ELF-1 (cell line): Measurements from ENCODE around the gene OR7D2.
A peak's percentile ranks its signal among the peaks of the same experiment; 100 is the strongest.
"Not testable (repeated sequence)": the region's sequence is repeated elsewhere in the genome, so short reads cannot be mapped to it uniquely, and the experiment has no call there.

Experiments
- DNase-seq: peaks from one replicate; pipeline ENCODE4 v3.0.0-alpha.2; 2016; ENCODE audit warnings: low read depth, low spot score

The OR7D2 gene

GRCh38 chr19:9178901-9179300, at the start of gene OR7D2:
TSS of gene OR7D2 (plus strand) at chr19:9178979. CDS start at chr19:9185782, 6,803 bp downstream.
- DNase-seq: no peak

- no peak for DNase-seq
Measured at GRCh38 chr19:9130965-9131364, 47.8 kb upstream of the OR7D2 start.

DNA sequence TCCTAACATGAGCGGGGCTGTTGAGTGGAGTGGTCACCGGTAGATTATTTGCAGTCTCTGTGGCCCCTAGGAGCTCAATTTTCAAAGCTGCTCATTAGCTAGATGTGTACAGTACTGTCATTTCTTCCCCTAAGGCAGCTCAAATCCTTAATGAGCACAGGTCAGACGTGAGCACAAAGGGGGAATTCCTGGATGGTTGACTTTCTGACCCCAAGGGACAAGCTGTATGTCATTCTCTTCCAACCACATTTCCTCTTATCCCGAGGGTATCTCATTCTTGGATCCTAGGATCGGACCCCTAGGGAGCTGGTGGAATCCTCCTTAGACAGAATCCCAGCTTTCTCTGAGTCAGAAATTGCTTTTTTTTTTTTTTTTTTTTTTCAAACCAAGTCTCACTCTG, 46.4 kb upstream of the OR7D2 start:
- peak; percentile 19 for DNase-seq

- no peak for DNase-seq
Measured at GRCh38 chr19:9139609-9140158, 39.1 kb upstream of the OR7D2 start.

DNA sequence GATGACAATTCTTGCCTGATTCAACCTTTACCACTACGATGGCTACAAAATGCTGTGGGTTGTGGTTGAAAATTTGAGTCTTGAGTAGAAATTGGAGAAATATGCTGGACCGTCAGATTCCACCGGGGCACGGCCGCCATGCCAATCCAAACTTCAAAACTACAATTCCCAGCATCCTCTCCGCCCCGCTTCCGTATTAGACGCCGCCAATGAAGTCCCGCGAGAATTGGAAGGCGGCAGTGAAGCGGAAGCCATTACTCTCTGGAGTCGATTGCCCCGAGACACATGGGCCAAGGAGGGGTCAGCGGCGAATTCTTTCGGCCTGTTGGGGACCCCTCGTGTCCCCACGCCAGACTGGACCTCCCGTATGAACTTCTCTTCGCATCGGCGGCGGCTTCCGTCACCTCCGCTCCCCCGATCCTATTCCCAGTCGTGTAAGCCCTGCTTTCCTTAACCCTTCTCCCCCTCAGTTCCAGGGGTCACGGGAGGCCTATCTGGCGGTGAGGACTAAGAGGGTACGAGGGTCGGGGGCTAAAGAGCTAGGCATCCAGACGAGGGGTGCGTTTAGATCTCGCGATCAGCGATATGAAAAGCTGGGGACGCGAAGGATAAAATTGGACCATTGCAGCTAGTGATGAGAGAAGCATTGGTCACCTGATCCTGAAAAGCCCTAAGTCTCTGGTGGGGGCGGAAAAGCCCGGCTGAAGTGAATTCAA, 38.5 kb upstream of the OR7D2 start, which contains the start of gene ZNF317:
Gene ZNF317, plus strand, starts transcription at position 239 of the 716 bp plus-strand sequence. CDS start 15,620 bp downstream, outside the sequence.
- DNase-seq: peak; percentile 91

- DNase-seq: no peak
Measured at GRCh38 chr19:9144920-9145319, 33.9 kb upstream of the OR7D2 start.

DNA sequence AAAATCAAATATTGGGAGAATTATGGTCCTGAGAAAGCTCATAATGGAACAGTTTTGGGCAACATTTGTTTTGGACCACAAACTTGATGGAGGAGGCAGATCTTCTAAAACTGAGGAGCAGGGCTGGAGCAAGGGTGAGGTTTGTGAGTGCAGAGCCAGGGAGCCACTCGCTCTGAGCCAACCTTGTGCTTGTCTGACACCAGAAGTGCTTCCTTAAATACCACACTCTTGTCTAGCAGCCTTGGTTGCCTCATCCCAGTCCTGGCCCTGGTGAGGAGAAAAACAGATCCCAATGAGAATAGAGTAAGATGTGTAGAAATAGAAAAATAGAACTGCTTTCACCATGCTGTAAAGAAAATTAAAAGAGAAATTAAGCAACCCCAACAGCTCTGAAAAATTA, 31.9 kb upstream of the OR7D2 start:
- DNase-seq: no peak

DNA sequence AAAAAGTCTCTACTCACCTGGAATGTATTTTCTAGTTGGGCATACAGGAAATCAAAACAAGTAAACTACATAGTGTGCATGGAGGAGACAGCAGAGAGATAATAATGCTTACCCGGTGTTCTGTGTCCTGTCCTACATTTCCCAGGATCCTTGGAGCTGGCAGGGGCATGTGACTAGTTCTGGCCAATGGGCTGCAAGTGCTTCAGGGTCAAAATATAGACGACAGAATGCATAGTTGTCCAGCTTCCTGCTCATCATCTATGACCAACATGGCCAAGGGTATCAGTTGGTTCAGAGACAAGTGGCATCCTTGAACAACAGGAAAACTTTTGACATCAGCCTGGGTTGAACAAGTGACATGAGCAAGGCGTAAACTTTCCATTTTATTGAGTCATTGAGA, 30.1 kb upstream of the OR7D2 start:
- DNase-seq: no peak

DNA sequence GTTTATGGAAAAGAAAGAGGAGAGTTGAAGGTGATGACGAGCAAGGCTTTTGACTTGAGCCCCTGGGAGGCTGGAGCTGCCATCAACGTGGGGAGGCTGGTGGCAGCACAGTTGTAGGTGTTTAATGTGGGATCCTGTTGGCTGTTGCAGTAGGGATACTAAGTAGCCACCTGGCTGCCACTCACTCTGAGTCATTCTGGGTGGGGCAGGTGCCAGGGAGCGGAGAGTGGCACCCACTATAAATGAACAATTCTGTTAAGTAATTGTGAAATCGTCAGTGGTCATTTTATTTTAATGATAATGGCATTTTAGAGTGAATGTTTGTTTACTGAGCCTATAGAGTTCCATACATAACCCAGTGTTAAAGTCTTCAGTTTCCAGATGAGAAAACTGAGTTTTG, 28.8 kb upstream of the OR7D2 start:
- no peak for DNase-seq

GRCh38 chr19:9150650-9151049, 28.1 kb upstream of the OR7D2 start:
- DNase-seq: no peak

DNA sequence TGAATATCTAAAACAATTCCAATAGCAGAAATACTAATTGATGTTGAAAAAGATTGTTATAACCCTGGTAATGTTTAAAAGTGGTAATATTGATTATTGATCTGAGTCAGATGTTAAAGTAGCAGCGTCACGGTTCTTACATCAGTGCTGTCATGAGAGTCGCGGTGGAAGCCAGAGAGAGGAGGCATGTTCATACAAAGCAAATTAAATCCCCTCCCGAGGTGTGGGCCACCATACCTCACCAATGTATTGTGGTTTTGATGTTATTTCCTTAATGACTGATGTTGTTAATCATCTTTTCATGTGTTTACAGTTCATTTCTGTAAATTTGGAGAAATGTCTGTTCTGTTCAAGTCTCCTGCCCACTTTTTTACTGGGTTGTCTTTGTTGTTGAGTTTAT, 27.4 kb upstream of the OR7D2 start:
- no peak for DNase-seq

- no peak for DNase-seq
Measured at GRCh38 chr19:9155591-9155990, 23.2 kb upstream of the OR7D2 start.

DNA sequence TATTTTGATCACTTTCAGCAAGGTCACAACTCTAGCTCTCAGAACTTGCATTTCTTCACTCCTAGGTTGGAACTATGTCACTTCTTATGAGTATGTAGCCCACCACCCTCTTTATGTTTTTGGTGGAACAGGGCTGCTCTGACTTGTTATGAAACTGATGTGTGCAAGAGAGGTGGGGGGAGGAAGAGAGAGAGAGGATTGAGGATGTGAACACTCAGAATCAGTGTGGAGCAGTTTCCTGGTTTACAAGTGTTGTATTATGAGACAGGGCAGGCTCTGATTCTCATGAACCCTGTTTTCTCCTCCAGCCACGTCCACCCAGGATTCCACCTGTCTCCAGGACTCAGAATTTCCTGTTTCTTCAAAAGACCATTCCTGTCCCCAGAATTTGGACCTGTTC, 22.5 kb upstream of the OR7D2 start:
- DNase-seq: no peak

DNA sequence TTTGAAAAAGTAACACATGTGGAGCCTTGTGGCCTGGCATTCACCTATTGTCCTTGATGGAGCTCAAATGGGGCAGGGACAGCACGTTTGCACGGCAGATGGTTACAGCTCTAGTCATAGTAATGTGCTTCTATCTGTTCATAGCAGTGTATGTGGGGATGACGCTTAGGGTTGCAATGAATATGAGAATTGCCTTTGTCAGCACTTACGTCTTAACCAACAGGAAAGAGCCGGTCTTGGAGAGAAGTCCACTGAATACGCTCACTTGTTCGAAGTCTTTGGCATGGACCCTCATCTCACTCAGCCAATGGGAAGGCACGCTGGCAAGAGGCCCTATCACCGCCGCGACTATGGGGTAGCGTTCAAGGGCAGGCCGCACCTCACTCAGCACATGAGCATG, 18.9 kb upstream of the OR7D2 start:
- DNase-seq: no peak

GRCh38 chr19:9161427-9161826, 17.4 kb upstream of the OR7D2 start:
- DNase-seq: no peak

DNA sequence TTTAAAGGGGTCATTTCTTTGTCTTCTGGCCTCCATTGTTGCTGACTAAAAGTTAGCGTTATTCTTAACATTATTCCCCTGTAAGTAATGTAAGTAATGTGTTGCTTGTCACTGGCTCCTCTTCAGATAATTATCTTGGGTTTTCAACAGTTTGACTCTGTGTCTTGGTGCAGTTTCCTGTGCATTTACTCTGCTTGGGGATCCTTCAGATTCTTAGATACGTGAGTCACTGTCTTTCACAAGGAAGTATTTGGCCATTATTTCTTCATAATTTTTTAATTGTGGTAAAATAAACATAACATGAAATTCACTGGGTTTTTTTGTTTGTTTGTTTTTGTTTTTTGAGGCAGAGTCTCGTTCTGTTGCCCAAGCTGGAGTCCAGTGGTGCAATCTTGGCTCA, 13.5 kb upstream of the OR7D2 start:
- no peak for DNase-seq

GRCh38 chr19:9166846-9167245, 11.9 kb upstream of the OR7D2 start:
- no peak for DNase-seq

- DNase-seq: no peak
Measured at GRCh38 chr19:9171393-9171991, 7.3 kb upstream of the OR7D2 start.

DNA sequence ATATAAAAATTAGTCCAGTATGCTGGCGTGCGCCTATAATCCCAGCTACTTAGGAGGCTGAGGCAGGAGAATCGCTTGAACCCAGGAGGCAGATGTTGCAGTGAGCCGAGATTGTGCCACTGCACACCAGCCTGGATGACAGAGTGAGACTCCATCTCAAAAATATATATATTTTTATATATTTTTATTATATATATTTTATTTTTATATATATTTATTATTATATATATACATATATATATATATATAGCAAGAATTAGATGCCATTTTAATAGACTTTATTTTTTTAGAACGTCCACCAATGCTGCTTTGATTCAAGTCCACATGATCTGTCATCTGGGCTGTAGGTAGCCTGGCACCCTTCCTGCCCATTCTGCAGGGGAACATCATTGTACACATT, 3.5 kb upstream of the OR7D2 start:
- no peak for DNase-seq

GRCh38 chr19:9183000-9183399, 4.2 kb downstream of the OR7D2 start:
- no peak for DNase-seq

- DNase-seq: no peak
Measured at GRCh38 chr19:9187191-9187590, 8.4 kb downstream of the OR7D2 start.

- no peak for DNase-seq
Measured at GRCh38 chr19:9189535-9189934, 10.8 kb downstream of the OR7D2 start.

DNA sequence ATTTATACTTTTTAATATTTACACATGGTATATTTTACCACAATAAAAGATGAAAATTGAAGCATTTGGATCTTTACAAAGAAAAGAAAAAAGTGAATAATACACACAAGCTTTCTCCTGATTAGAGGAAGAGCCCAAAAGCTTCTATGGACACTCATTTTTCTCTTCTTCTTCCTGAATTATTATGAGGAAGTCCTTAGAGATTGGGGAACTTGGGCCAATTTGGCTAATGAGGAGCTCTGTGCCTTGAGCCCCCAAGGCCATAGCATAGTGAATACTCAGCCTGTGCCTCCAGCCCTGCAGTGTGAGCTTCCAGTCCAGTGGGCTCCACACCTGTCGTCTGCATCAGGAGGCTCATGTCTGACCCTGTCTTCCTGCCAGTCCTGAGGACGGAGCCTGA, 19.3 kb downstream of the OR7D2 start:
- DNase-seq: not testable (repeated sequence)
